OCI-LY1 (cell line): ENCODE measurements around the gene ASB13.

Source experiments
- H2AFZ ChIP-seq: fragments of 200-600 bp; sonication (generic), shearing (Covaris generic); 2 replicates; pipeline ENCODE4 v1.6.0; 2014; ENCODE audit warnings: antibody characterized with exemption, mild to moderate bottlenecking, low read length
- H3F3A ChIP-seq: fragments of 200-600 bp; sonication (generic), shearing (Covaris generic); 2 replicates; pipeline ENCODE4 v1.6.0; 2014; ENCODE audit warnings: mild to moderate bottlenecking, antibody characterized with exemption, low read length, moderate library complexity; ENCODE audit not compliant: insufficient read depth
- H3K27ac ChIP-seq: fragments of 200-600 bp; sonication (generic); 2 replicates; pipeline ENCODE4 v1.5.1; 2014; ENCODE audit warnings: low read length, mixed run types, mild to moderate bottlenecking, low read depth; ENCODE audit not compliant: poor library complexity, severe bottlenecking
- H3K27me3 ChIP-seq: fragments of 200-600 bp; sonication (generic); 2 replicates; pipeline ENCODE4 v1.6.0; 2014; ENCODE audit warnings: antibody characterized with exemption, mild to moderate bottlenecking, low read length, moderate library complexity; ENCODE audit not compliant: insufficient read depth
- H3K36me3 ChIP-seq: fragments of 200-600 bp; sonication (generic); 2 replicates; pipeline ENCODE4 v1.6.1; 2014; ENCODE audit warnings: mild to moderate bottlenecking, antibody characterized with exemption, low read length, moderate library complexity, mixed read lengths; ENCODE audit not compliant: insufficient read depth
- H3K4me1 ChIP-seq: fragments of 200-600 bp; sonication (generic); 2 replicates; pipeline ENCODE4 v1.5.1; 2014; ENCODE audit warnings: mild to moderate bottlenecking, low read length, moderate library complexity; ENCODE audit not compliant: insufficient read depth, severe bottlenecking
- H3K4me2 ChIP-seq: fragments of 200-600 bp; sonication (generic), shearing (Covaris generic); 2 replicates; pipeline ENCODE4 v1.6.1; 2014; ENCODE audit warnings: low read length
- H3K4me3 ChIP-seq: fragments of 200-600 bp; sonication (generic); 2 replicates; pipeline ENCODE4 v1.5.1; 2014; ENCODE audit warnings: low read length, low read depth, mild to moderate bottlenecking, mixed read lengths; ENCODE audit not compliant: poor library complexity, severe bottlenecking
- H3K79me2 ChIP-seq: fragments of 200-600 bp; shearing (Covaris generic); 2 replicates; pipeline ENCODE4 v1.6.1; 2016; ENCODE audit warnings: mixed run types, low read length, mixed read lengths; ENCODE audit not compliant: insufficient read depth
- H3K9ac ChIP-seq: fragments of 200-600 bp; sonication (generic), shearing (Covaris generic); 2 replicates; pipeline ENCODE4 v1.6.1; 2014; ENCODE audit warnings: mild to moderate bottlenecking, low read length, mixed read lengths
- H3K9me2 ChIP-seq: fragments of 200-600 bp; sonication (generic), shearing (Covaris generic); 2 replicates; pipeline ENCODE4 v1.6.1; 2014; ENCODE audit warnings: low read depth, mild to moderate bottlenecking, low read length, mixed read lengths
- H3K9me3 ChIP-seq: fragments of 200-600 bp; shearing (Covaris generic); 2 replicates; pipeline ENCODE4 v1.6.1; 2014; ENCODE audit warnings: low read length, mixed read lengths
- H4K20me1 ChIP-seq: fragments of 200-600 bp; sonication (generic), shearing (Covaris generic); 2 replicates; pipeline ENCODE4 v1.6.0; 2016; ENCODE audit warnings: mild to moderate bottlenecking, low read length; ENCODE audit not compliant: insufficient read depth
- EZH2 ChIP-seq: fragments of 200-600 bp; sonication (generic), shearing (Covaris generic); IDR thresholded peaks from 2 replicates; pipeline ENCODE4 v1.8.0; 2017; ENCODE audit warnings: borderline replicate concordance, mixed run types, mild to moderate bottlenecking, antibody characterized with exemption, low read length, moderate library complexity, mixed read lengths
- TF ChIP-seq, protein P1 (sequence below): fragments of 200-600 bp; sonication (generic), shearing (Covaris generic); IDR thresholded peaks from 2 replicates; pipeline ENCODE4 v1.5.1; 2017; ENCODE audit warnings: mild to moderate bottlenecking, antibody characterized with exemption, low read length, moderate library complexity, mixed read lengths

The ASB13 gene

DNA sequence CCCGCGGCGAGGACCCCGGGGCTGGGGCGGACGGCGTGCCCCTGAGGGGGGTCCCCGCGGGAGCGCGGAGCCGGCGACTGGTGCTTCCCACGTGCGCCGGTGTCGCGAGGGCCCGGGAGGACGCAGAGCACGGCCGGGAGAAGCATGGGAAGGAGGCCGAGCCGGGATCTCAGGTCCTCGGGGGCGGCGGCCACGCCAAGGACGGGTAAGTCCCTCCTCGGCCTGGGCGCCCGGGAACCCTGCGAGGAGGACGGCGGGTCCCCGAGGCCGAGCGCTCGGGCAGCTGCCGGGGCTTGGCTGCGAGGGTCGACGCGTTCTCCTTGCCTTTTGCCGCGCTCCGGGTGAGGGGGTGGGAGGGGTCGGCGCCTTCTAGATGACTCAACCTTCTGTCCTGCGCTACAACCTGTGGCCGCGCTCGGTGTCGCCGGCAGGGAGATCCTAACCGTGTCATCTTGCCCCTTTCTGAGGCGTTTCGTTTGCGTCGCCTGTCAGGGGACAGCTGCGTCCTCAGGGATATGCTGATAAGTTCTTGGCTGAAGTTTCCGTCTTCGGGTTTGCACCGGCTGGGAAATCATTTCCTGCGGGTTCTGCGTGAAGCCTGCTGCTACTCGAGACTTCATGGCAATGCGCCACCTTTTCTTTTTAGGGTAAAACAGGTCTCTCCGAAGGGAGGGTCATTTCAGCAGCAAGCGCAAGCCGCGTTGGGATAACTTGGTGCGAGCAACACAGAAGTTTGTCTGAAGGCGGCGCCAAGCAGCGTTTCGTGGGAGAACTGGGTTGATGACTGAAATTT is 18.8 kb upstream of the ASB13 start:
- no peaks in the 10 kb centered on the region for H3F3A ChIP-seq
- H4K20me1 ChIP-seq = no peaks in the 10 kb centered on the region
- H3K4me2 ChIP-seq = peak overlapping the region; percentile 100
- no peaks in the 10 kb centered on the region for H3K9me3 ChIP-seq
- H3K4me3 ChIP-seq = peak overlapping the region; percentile 96
- H3K27ac ChIP-seq = peak overlapping the region; percentile 62
- peaks cover 9% of the 10 kb centered on the region for H3K36me3 ChIP-seq
- no peak overlapping the region for H2AFZ ChIP-seq
- no peaks in the 10 kb centered on the region for H3K27me3 ChIP-seq
- peaks cover 50% of the 10 kb centered on the region for H3K79me2 ChIP-seq
- peaks cover 46% of the 10 kb centered on the region for H3K4me1 ChIP-seq
- TF ChIP-seq EZH2 = no peak
- TF ChIP-seq, protein P1, sequence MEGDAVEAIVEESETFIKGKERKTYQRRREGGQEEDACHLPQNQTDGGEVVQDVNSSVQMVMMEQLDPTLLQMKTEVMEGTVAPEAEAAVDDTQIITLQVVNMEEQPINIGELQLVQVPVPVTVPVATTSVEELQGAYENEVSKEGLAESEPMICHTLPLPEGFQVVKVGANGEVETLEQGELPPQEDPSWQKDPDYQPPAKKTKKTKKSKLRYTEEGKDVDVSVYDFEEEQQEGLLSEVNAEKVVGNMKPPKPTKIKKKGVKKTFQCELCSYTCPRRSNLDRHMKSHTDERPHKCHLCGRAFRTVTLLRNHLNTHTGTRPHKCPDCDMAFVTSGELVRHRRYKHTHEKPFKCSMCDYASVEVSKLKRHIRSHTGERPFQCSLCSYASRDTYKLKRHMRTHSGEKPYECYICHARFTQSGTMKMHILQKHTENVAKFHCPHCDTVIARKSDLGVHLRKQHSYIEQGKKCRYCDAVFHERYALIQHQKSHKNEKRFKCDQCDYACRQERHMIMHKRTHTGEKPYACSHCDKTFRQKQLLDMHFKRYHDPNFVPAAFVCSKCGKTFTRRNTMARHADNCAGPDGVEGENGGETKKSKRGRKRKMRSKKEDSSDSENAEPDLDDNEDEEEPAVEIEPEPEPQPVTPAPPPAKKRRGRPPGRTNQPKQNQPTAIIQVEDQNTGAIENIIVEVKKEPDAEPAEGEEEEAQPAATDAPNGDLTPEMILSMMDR = peak; percentile 65
- H3K9me2 ChIP-seq = no peaks in the 10 kb centered on the region
- H3K9ac ChIP-seq = peak overlapping the region; percentile 85

DNA sequence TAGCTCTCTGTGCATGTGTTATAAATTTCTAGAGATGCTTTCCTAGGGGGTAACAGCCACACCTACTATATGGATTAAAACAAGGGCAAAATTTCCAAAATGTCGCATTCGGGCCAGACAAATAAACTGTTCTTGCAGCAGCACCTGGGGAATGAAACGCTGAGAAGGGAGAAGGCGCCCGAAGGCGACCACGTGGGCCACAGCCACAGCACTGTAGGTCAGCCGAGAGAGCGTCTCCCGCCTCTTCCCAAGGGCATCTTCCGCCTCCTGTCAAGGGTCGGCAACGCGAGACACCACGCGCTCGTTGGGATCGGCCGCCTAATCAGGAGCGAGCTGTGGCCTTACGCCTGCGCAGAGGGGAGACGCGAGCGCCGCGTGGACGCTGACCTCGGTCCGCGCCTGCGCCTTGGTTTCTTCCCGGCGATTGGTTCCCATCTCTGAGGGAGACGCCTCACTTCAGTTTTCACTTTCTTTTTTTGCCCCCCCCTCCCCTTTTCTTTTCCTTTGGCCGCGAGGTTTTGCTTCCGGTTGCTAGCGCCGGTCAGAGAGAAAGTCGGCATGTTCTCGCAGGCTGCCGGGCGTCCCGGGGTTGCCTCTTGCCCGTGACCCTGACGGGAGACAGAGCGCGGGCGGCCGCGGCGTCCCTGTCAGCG is 18.0 kb upstream of the ASB13 start, which contains the start of gene TASOR2:
TASOR2 (plus strand) TSS at position 521 of the 653 bp plus-strand sequence. CDS start 35,805 bp downstream, outside the sequence.
- Histone ChIP-seq H3K9me2 (no peaks in the 10 kb centered on the region), H3K36me3 (peaks cover 9% of the 10 kb centered on the region), H3K4me2 (peak within 1 kb of the TSS; percentile 100), H3K27ac (peak within 1 kb of the TSS; percentile 62), H3F3A (no peaks in the 10 kb centered on the region), H3K9me3 (no peaks in the 10 kb centered on the region), H3K4me3 (peak within 1 kb of the TSS; percentile 96), H3K27me3 (peaks cover under 1% of the 10 kb centered on the region; the same call in 1 of the 2 replicates), H3K79me2 (peaks cover 42% of the 10 kb centered on the region), H2AFZ (peak within 1 kb of the TSS; percentile 29; the same call in 1 of the 2 replicates), H3K9ac (peak within 1 kb of the TSS; percentile 85), H4K20me1 (no peaks in the 10 kb centered on the region), H3K4me1 (peaks cover 42% of the 10 kb centered on the region)
- TF ChIP-seq, protein P1 = no peak
- no peak for TF ChIP-seq EZH2

DNA sequence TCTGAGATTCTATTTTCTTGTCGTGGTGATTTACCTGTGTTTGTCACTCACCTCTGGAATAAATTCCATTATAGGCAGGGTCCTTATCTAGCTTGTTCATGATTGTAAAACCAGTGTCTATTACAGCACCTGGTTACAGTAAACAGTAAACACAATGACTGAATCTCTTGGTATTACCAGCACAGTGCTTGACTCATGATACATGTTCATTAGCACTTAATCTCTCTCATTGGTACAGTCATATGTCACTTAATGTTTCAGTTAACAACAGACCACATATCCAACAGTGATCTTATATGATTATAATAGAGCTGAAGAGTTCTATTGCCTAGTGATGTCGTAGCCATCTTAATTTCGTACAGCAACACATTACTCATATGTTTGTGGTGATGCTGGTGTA is 16.7 kb upstream of the ASB13 start:
- no peaks in the 10 kb centered on the region for H3K9me2 ChIP-seq
- peaks cover 31% of the 10 kb centered on the region for H3K4me1 ChIP-seq
- no peaks in the 10 kb centered on the region for H3F3A ChIP-seq
- H3K79me2 ChIP-seq = peaks cover 29% of the 10 kb centered on the region
- peaks cover 5% of the 10 kb centered on the region for H3K27me3 ChIP-seq
- H4K20me1 ChIP-seq = no peaks in the 10 kb centered on the region
- no peak overlapping the region for H3K4me3 ChIP-seq
- no peak for TF ChIP-seq EZH2
- TF ChIP-seq, protein P1 = no peak
- H3K4me2 ChIP-seq = no peak overlapping the region
- no peaks in the 10 kb centered on the region; the same call in 1 of the 2 replicates for H3K36me3 ChIP-seq
- no peaks in the 10 kb centered on the region for H3K9me3 ChIP-seq
- H2AFZ ChIP-seq = no peak overlapping the region
- H3K9ac ChIP-seq = no peak overlapping the region
- no peak overlapping the region for H3K27ac ChIP-seq
